Body of pancreas (tissue), 4 donors: Measurements from ENCODE around the gene CKS1B.
"Not testable (repeated sequence)": the region's sequence is repeated elsewhere in the genome, so short reads cannot be mapped to it uniquely, and the experiment has no call there.

ENCODE experiments used
- CTCF ChIP-seq, 7 experiments: fragments of 450-650 bp in 4 of 7; fragments of 200-600 bp in 3 of 7; sonication (generic) in 3 of 7; IDR thresholded peaks; one replicate each; pipeline ENCODE4 v1.5.1; 2016 to 2019; ENCODE audit warnings: antibody characterized with exemption in 7 of 7
- POLR2A ChIP-seq, 3 donors: fragments of 450-650 bp; IDR thresholded peaks; one replicate each; pipeline ENCODE4 v1.6.1; 2016; ENCODE audit warnings: antibody characterized with exemption in 3 of 3, mild to moderate bottlenecking in 2 of 3

- TF ChIP-seq CTCF, POLR2A (IDR thresholded peaks at IDR 0.05): not testable (repeated sequence)
Observed at GRCh38 chr1:154977762-154978161, 3.3 kb downstream of the CKS1B start.
